RWPE2 (cell line): ENCODE data around the gene AHSP.
"Not testable (repeated sequence)": the region's sequence is repeated elsewhere in the genome, so short reads cannot be mapped to it uniquely, and the experiment has no call there.

ENCODE experiments used
- ATAC-seq: fragments of 200-7000 bp; cut with Tn5 transposase; 3 replicates; pipeline ENCODE4 v1.9.1; 2021; ENCODE audit warnings: low read depth
- DNase-seq: peaks from one replicate; pipeline ENCODE4 v3.0.0-alpha.2; 2020; ENCODE audit warnings: low spot score
- H3K27ac ChIP-seq: fragments of 450-650 bp; 2 replicates; pipeline ENCODE4 v1.5.1; 2017; ENCODE audit warnings: mild to moderate bottlenecking; ENCODE audit not compliant: poor library complexity, severe bottlenecking
- H3K27me3 ChIP-seq: fragments of 250-450 bp; sonication (Bioruptor Pico); 2 replicates; pipeline ENCODE4 v1.5.1; 2021; ENCODE audit warnings: mild to moderate bottlenecking, moderate library complexity; ENCODE audit not compliant: insufficient read depth, poor library complexity, severe bottlenecking
- H3K36me3 ChIP-seq: fragments of 250-450 bp; sonication (Bioruptor Pico); 2 replicates; pipeline ENCODE4 v1.5.1; 2020; ENCODE audit warnings: low read depth, mild to moderate bottlenecking, moderate library complexity
- H3K4me1 ChIP-seq: fragments of 250-450 bp; sonication (Bioruptor Pico); 2 replicates; pipeline ENCODE4 v1.5.1; 2021; ENCODE audit warnings: mild to moderate bottlenecking, moderate library complexity; ENCODE audit not compliant: insufficient read depth, poor library complexity, severe bottlenecking
- H3K4me3 ChIP-seq: fragments of 250-450 bp; sonication (Bioruptor Pico); 2 replicates; pipeline ENCODE4 v1.5.1; 2021; ENCODE audit warnings: mild to moderate bottlenecking, moderate library complexity; ENCODE audit not compliant: severe bottlenecking
- H3K9me3 ChIP-seq: fragments of 250-450 bp; sonication (Bioruptor Pico); 2 replicates; pipeline ENCODE4 v1.5.1; 2021; ENCODE audit warnings: mild to moderate bottlenecking, moderate library complexity; ENCODE audit not compliant: severe bottlenecking
- CTCF ChIP-seq: fragments of 450-650 bp; IDR thresholded peaks from one replicate; pipeline ENCODE4 v1.5.1; 2017; ENCODE audit warnings: mild to moderate bottlenecking, moderate library complexity; ENCODE audit not compliant: poor library complexity, severe bottlenecking

AHSP gene

GRCh38 chr16:31513884-31514283 lies 13.8 kb upstream of the AHSP start:
- no peaks in the 10 kb centered on the region for H3K27me3 ChIP-seq
- DNase-seq (no peak), ATAC-seq (no peak)
- TF ChIP-seq CTCF, result no peak
- no peak overlapping the region for H3K27ac ChIP-seq
- H3K36me3 ChIP-seq, result no peaks in the 10 kb centered on the region
- H3K9me3 ChIP-seq, result peaks cover 3% of the 10 kb centered on the region
- H3K4me1 ChIP-seq, result peaks cover 7% of the 10 kb centered on the region
- H3K4me3 ChIP-seq, result no peak overlapping the region

- H3K27ac ChIP-seq, result no peak overlapping the region
- no peak for ATAC-seq
Measured at GRCh38 chr16:31517800-31518402, 9.8 kb upstream of the AHSP start.

GRCh38 chr16:31519759-31520431 lies 7.8 kb upstream of the AHSP start:
- Histone ChIP-seq H3K27ac (no peak overlapping the region), H3K9me3 (peaks cover 3% of the 10 kb centered on the region), H3K27me3 (no peaks in the 10 kb centered on the region), H3K36me3 (no peaks in the 10 kb centered on the region), H3K4me1 (no peaks in the 10 kb centered on the region), H3K4me3 (no peak overlapping the region)
- no peak for TF ChIP-seq CTCF
- DNase-seq (no peak), ATAC-seq (no peak)

More at GRCh38 chr16:31517800-31518402, 9.8 kb upstream of the AHSP start:
- H3K4me1 ChIP-seq, result peaks cover 3% of the 10 kb centered on the region
- H3K27me3 ChIP-seq, result no peaks in the 10 kb centered on the region
- TF ChIP-seq CTCF, result no peak
- H3K36me3 ChIP-seq, result no peaks in the 10 kb centered on the region
- no peak for DNase-seq
- H3K9me3 ChIP-seq, result peaks cover 3% of the 10 kb centered on the region
- H3K4me3 ChIP-seq, result no peak overlapping the region

- Histone ChIP-seq H3K9me3 (peaks cover 1% of the 10 kb centered on the region), H3K4me3 (no peak overlapping the region), H3K36me3 (no peaks in the 10 kb centered on the region), H3K27me3 (no peaks in the 10 kb centered on the region), H3K27ac (no peak overlapping the region), H3K4me1 (no peaks in the 10 kb centered on the region)
- TF ChIP-seq CTCF, result no peak
- ATAC-seq (no peak), DNase-seq (no peak)
Measured at GRCh38 chr16:31521368-31521767, 6.3 kb upstream of the AHSP start.

- DNase-seq, result no peak
Measured at GRCh38 chr16:31522071-31522470, 5.6 kb upstream of the AHSP start.

GRCh38 chr16:31523768-31524167 lies 3.9 kb upstream of the AHSP start:
- H3K27ac ChIP-seq, H3K4me1 ChIP-seq, DNase-seq, H3K9me3 ChIP-seq, H3K4me3 ChIP-seq, H3K36me3 ChIP-seq, ATAC-seq, H3K27me3 ChIP-seq: not testable (repeated sequence)

More at GRCh38 chr16:31522071-31522470, 5.6 kb upstream of the AHSP start:
- no peak for ATAC-seq
- no peaks in the 10 kb centered on the region for H3K4me1 ChIP-seq
- H3K4me3 ChIP-seq, result no peak overlapping the region
- TF ChIP-seq CTCF, result no peak
- H3K27ac ChIP-seq, result no peak overlapping the region
- no peaks in the 10 kb centered on the region for H3K27me3 ChIP-seq
- no peaks in the 10 kb centered on the region for H3K9me3 ChIP-seq
- no peaks in the 10 kb centered on the region for H3K36me3 ChIP-seq
